CD4-positive, alpha-beta T cell (primary cell): ENCODE results near the gene MRAS. TPM values are rescaled to one million over a fixed set of nuclear protein-coding genes. Genes with fewer than 3 reads are reported as not detected.
"Not testable (repeated sequence)": the region's sequence is repeated elsewhere in the genome, so short reads cannot be mapped to it uniquely, and the experiment has no call there.

ENCODE experiments used
- ATAC-seq: fragments of 200-7000 bp; cut with Tn5 transposase; one replicate; pipeline ENCODE4 v1.10.0; 2022; ENCODE audit warnings: mild to moderate bottlenecking; ENCODE audit not compliant: poor library complexity
- CTCF ChIA-PET: fragments of 350-600 bp; sonication (Branson Sonifier 250); formaldehyde crosslinking; loops from one replicate; lab custom pipeline; 2021; ENCODE audit warnings: antibody characterized with exemption, inconsistent platforms; lab: Charles Lee
- POLR2A ChIA-PET: fragments of 350-600 bp; sonication (Branson Sonifier 250); formaldehyde crosslinking; loops from one replicate; lab custom pipeline; 2021; ENCODE audit warnings: antibody characterized with exemption, inconsistent platforms; lab: Charles Lee
- DNase-seq, 14 experiments: peaks; one replicate each; pipeline ENCODE4 v3.0.0-alpha.2; 2013 to 2020; ENCODE audit warnings: mixed read lengths in 2 of 14
- H3K27ac ChIP-seq, 2 donors: one replicate each; pipeline versions ENCODE4 v1.5.1 to v1.7.0; 2013; ENCODE audit warnings: low read length in 2 of 2, low read depth in 1 of 2, mild to moderate bottlenecking in 1 of 2
- H3K27me3 ChIP-seq, 2 experiments: 1 replicate in 1 of 2; 2 replicates in 1 of 2; pipeline versions ENCODE4 v1.6.1 to v1.7.0; 2013; ENCODE audit warnings: low read length in 2 of 2, control low read depth in 1 of 2, mild to moderate bottlenecking in 1 of 2, moderate library complexity in 1 of 2; ENCODE audit not compliant: insufficient read depth in 2 of 2, control insufficient read depth in 1 of 2
- H3K36me3 ChIP-seq: one replicate; pipeline ENCODE4 v1.6.1; 2013; ENCODE audit warnings: low read length, control low read depth; ENCODE audit not compliant: insufficient read depth
- H3K4me1 ChIP-seq: one replicate; pipeline ENCODE4 v1.6.1; 2013; ENCODE audit warnings: low read length, control low read depth; ENCODE audit not compliant: insufficient read depth
- H3K4me3 ChIP-seq: one replicate; pipeline ENCODE4 v1.5.1; 2013; ENCODE audit warnings: mild to moderate bottlenecking, low read length, moderate library complexity
- H3K9me3 ChIP-seq, 2 experiments: 1 replicate in 1 of 2; 2 replicates in 1 of 2; pipeline versions ENCODE4 v1.6.1 to v1.7.0; 2013; ENCODE audit warnings: low read length in 2 of 2, mild to moderate bottlenecking in 2 of 2, control low read depth in 1 of 2, moderate library complexity in 1 of 2; ENCODE audit not compliant: control insufficient read depth in 1 of 2, insufficient read depth in 1 of 2
- H3K27ac Mint-ChIP-seq: one replicate; pipeline ENCODE4 v1.8.0; 2020; ENCODE audit warnings: mixed read lengths
- H3K27me3 Mint-ChIP-seq: one replicate; pipeline ENCODE4 v1.8.0; 2021; ENCODE audit warnings: mixed read lengths
- H3K36me3 Mint-ChIP-seq: one replicate; pipeline ENCODE4 v1.8.0; 2021; ENCODE audit warnings: low read depth, mixed read lengths
- H3K4me1 Mint-ChIP-seq: one replicate; pipeline ENCODE4 v1.8.0; 2021; ENCODE audit warnings: low read depth, mixed read lengths
- H3K4me3 Mint-ChIP-seq: one replicate; pipeline ENCODE4 v1.8.0; 2020; ENCODE audit warnings: mild to moderate bottlenecking, mixed read lengths
- H3K9me3 Mint-ChIP-seq: one replicate; pipeline ENCODE4 v1.8.0; 2020; ENCODE audit warnings: mixed read lengths
- CTCF ChIP-seq: fragments of 200-600 bp; IDR thresholded peaks from one replicate; pipeline ENCODE4 v1.8.0; 2022; ENCODE audit warnings: antibody characterized with exemption, mild to moderate bottlenecking
- intact Hi-C, 2 experiments: fragments of 100-400 bp; cut with DNase I in 1 of 2; cut with micrococcal nuclease in 1 of 2; formaldehyde crosslinking; loops; one replicate each; pipeline versions ENCODE4 v1.15.1 to v1.9.0; 2023 to 2025; cut with DNase I, micrococcal nuclease
- total RNA-seq, 174 experiments: library from RNA in 2 of 174; stranded (reverse) in 2 of 174; gene quantifications; one replicate each; pipeline ENCODE4 v1.2.3 and lab custom pipeline; 2021 to 2026

The MRAS gene
- total RNA-seq, 2 experiments from 2014 or later: 0.45 to 0.47 TPM

- H3K27ac ChIP-seq: no peak overlapping the region
- intact Hi-C loops: no loop called here
- Mint-ChIP-seq H3K27me3 (no peaks in the 10 kb centered on the region), H3K36me3 (no peaks in the 10 kb centered on the region), H3K4me1 (no peaks in the 10 kb centered on the region), H3K27ac (no peak overlapping the region), H3K4me3 (no peak overlapping the region), H3K9me3 (no peaks in the 10 kb centered on the region)
- peaks cover 0 to 2% of the 10 kb centered on the region in 2 experiments for H3K27me3 ChIP-seq
- ATAC-seq (no peak), DNase-seq (no peak)
- ChIA-PET CTCF (no interaction called here), POLR2A (no interaction called here)
- no peaks in the 10 kb centered on the region for H3K4me1 ChIP-seq
- no peak overlapping the region for H3K4me3 ChIP-seq
- no peaks in the 10 kb centered on the region for H3K9me3 ChIP-seq
- TF ChIP-seq CTCF: no peak
- H3K36me3 ChIP-seq: no peaks in the 10 kb centered on the region
Measured at GRCh38 chr3:138452436-138452835, 104.1 kb downstream of the MRAS start.

DNA sequence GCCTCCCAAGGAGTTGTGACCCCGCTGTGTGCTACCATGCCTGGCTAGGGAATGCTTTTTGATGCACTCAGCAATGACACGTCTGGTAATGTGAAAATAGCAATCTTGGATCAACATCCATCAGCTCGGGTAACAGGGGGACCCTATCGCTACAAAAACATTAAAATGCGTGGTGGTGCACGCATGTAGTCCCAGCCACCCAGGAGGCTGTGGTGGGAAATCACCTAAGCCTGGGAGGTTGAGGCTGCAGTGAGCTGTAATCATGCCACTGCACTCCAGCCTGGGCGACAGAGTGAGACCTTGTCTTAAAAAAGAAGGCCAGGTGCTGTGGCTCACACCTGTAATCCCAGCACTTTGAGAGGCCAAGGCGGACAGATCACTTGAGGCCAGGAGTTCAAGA is 105.6 kb downstream of the MRAS start:
- H3K4me3 Mint-ChIP-seq, H3K27me3 ChIP-seq, DNase-seq, H3K36me3 Mint-ChIP-seq, H3K36me3 ChIP-seq, H3K4me3 ChIP-seq, H3K27ac Mint-ChIP-seq, intact Hi-C loops, H3K4me1 ChIP-seq, H3K9me3 Mint-ChIP-seq, ATAC-seq, H3K4me1 Mint-ChIP-seq, H3K27ac ChIP-seq, CTCF ChIA-PET, H3K9me3 ChIP-seq, POLR2A ChIA-PET, H3K27me3 Mint-ChIP-seq: not testable (repeated sequence)

Other genes starting within 250 kb of the MRAS start
- not detected for gene DZIP1L, start 233.0 kb upstream of the MRAS start, total RNA-seq
- gene A4GNT, start 216.2 kb upstream of the MRAS start, total RNA-seq: not detected
- 10 to 100 TPM; 23.1 to 24.6 TPM for gene DBR1, start 173.7 kb upstream of the MRAS start, total RNA-seq
- gene ARMC8, start 161.3 kb upstream of the MRAS start, total RNA-seq: 10 to 100 TPM; 62.8 to 62.9 TPM
- under 1 TPM in 1 of 2 experiments, not detected in 1; 0.80 TPM for gene NME9, start 18.7 kb upstream of the MRAS start, total RNA-seq
- gene ESYT3, start 86.0 kb downstream of the MRAS start, total RNA-seq: under 1 TPM in 1 of 2 experiments, not detected in 1; 0.22 TPM
- 10 to 100 TPM; 21.5 to 23.0 TPM for gene CEP70, start 245.7 kb downstream of the MRAS start, total RNA-seq